Vagina (tissue), 2 donors: ENCODE results near the gene GJA1. TPM values are rescaled to one million over a fixed set of nuclear protein-coding genes. Genes with fewer than 3 reads are reported as not detected.

Experiments used
- DNase-seq, 2 donors: peaks; one replicate each; pipeline ENCODE4 v3.0.0-alpha.2; 2017; ENCODE audit errors: extremely low spot score in 2 of 2
- H3K27ac ChIP-seq: fragments of 200-600 bp; sonication (generic); one replicate; pipeline ENCODE4 v1.5.1; 2019
- H3K27me3 ChIP-seq: fragments of 200-600 bp; sonication (generic); one replicate; pipeline ENCODE4 v1.5.1; 2019
- H3K36me3 ChIP-seq, 2 donors: fragments of 200-600 bp; sonication (generic); one replicate each; pipeline ENCODE4 v1.5.1; 2017 to 2019
- H3K4me1 ChIP-seq: fragments of 200-600 bp; sonication (generic); one replicate; pipeline ENCODE4 v1.5.1; 2019
- H3K4me3 ChIP-seq, 2 donors: fragments of 200-600 bp; sonication (generic); 1 replicate in 1 of 2; 2 replicates in 1 of 2; pipeline ENCODE4 v1.5.1; 2016 to 2019
- H3K9me3 ChIP-seq: fragments of 200-600 bp; sonication (generic); one replicate; pipeline ENCODE4 v1.5.1; 2019
- CTCF ChIP-seq, 3 experiments: fragments of 450-650 bp in 2 of 3; fragments of 200-600 bp in 1 of 3; sonication (generic) in 1 of 3; IDR thresholded peaks; one replicate each; pipeline ENCODE4 v1.5.1; 2017 to 2019; ENCODE audit warnings: antibody characterized with exemption in 3 of 3, mild to moderate bottlenecking in 2 of 3, moderate library complexity in 2 of 3
- POLR2A ChIP-seq, 2 donors: fragments of 450-650 bp; IDR thresholded peaks; one replicate each; pipeline ENCODE4 v1.6.1; 2017; ENCODE audit warnings: antibody characterized with exemption in 2 of 2, mild to moderate bottlenecking in 2 of 2, moderate library complexity in 2 of 2
- POLR2AphosphoS5 ChIP-seq, 2 donors: sonication (generic); formaldehyde crosslinking; IDR thresholded peaks; one replicate each; pipeline ENCODE4 v1.9.0; 2017; ENCODE audit warnings: antibody characterized with exemption in 2 of 2, mild to moderate bottlenecking in 2 of 2, low read depth in 1 of 2; ENCODE audit not compliant: insufficient read depth in 1 of 2
- intact Hi-C: fragments of 100-400 bp; cut with DNase I; formaldehyde crosslinking; loops from one replicate; pipeline ENCODE4 v1.15.1; 2023
- total RNA-seq: library from RNA; depleted of rRNA; stranded (reverse); fragments of >200 nt; gene quantifications from one replicate; pipeline ENCODE4 v1.2.3, GENCODE V29; 2016

GJA1 gene
- total RNA-seq, 1 donor from 2014 or later, result 261 TPM

- Histone ChIP-seq H3K27me3 (no peaks in the 10 kb centered on the region), H3K9me3 (no peaks in the 10 kb centered on the region), H3K4me3 (no peak overlapping the region), H3K27ac (no peak overlapping the region), H3K36me3 (peaks cover 0 to 58% of the 10 kb centered on the region in 2 donors), H3K4me1 (peaks cover 40% of the 10 kb centered on the region)
- DNase-seq, result no peak
- no peak for TF ChIP-seq CTCF (IDR thresholded peaks at IDR 0.05)
- intact Hi-C loops, result no loop called here
Measured at GRCh38 chr6:121449331-121449730, 13.9 kb downstream of the GJA1 start.

GRCh38 chr6:121450242-121450641 is 14.8 kb downstream of the GJA1 start:
- no peaks in the 10 kb centered on the region for H3K9me3 ChIP-seq
- no peak overlapping the region for H3K4me3 ChIP-seq
- no peak for TF ChIP-seq CTCF (IDR thresholded peaks at IDR 0.05)
- intact Hi-C loops, result no loop called here
- H3K27me3 ChIP-seq, result no peaks in the 10 kb centered on the region
- no peak for DNase-seq
- no peak overlapping the region for H3K27ac ChIP-seq
- peaks cover 0 to 49% of the 10 kb centered on the region in 2 donors for H3K36me3 ChIP-seq
- H3K4me1 ChIP-seq, result peaks cover 30% of the 10 kb centered on the region

- Histone ChIP-seq H3K4me3 (no peak overlapping the region), H3K36me3 (peaks cover 0 to 41% of the 10 kb centered on the region in 2 donors), H3K27me3 (no peaks in the 10 kb centered on the region), H3K4me1 (peaks cover 20% of the 10 kb centered on the region), H3K27ac (no peak overlapping the region), H3K9me3 (no peaks in the 10 kb centered on the region)
- no peak for DNase-seq
- TF ChIP-seq POLR2A (IDR thresholded peaks at IDR 0.05) (no peak), CTCF (IDR thresholded peaks at IDR 0.05) (no peak), POLR2AphosphoS5 (IDR thresholded peaks at IDR 0.05; ENCODE audit: insufficient read depth in 1 of 2, low read depth in 1 of 2) (no peak)
- intact Hi-C loops, result no loop called here
Measured at GRCh38 chr6:121451250-121451649, 15.8 kb downstream of the GJA1 start.

GRCh38 chr6:121453191-121453590 is 17.7 kb downstream of the GJA1 start:
- no peak for DNase-seq
- Histone ChIP-seq H3K4me1 (peaks cover 1% of the 10 kb centered on the region), H3K27me3 (no peaks in the 10 kb centered on the region), H3K9me3 (no peaks in the 10 kb centered on the region), H3K4me3 (no peak overlapping the region), H3K27ac (no peak overlapping the region), H3K36me3 (peaks cover 0 to 22% of the 10 kb centered on the region in 2 donors)
- intact Hi-C loops, result no loop called here
- TF ChIP-seq CTCF (IDR thresholded peaks at IDR 0.05) (no peak), POLR2AphosphoS5 (IDR thresholded peaks at IDR 0.05; ENCODE audit: insufficient read depth in 1 of 2, low read depth in 1 of 2) (no peak), POLR2A (IDR thresholded peaks at IDR 0.05) (no peak)

GRCh38 chr6:121460170-121460569 is 24.7 kb downstream of the GJA1 start:
- H3K27me3 ChIP-seq, result no peaks in the 10 kb centered on the region
- H3K4me1 ChIP-seq, result no peaks in the 10 kb centered on the region
- DNase-seq, result no peak
- no peaks in the 10 kb centered on the region for H3K36me3 ChIP-seq
- intact Hi-C loops, result no loop called here
- no peak overlapping the region for H3K4me3 ChIP-seq
- H3K9me3 ChIP-seq, result no peaks in the 10 kb centered on the region
- no peak overlapping the region for H3K27ac ChIP-seq
- TF ChIP-seq POLR2AphosphoS5 (IDR thresholded peaks at IDR 0.05; ENCODE audit: insufficient read depth in 1 of 2, low read depth in 1 of 2), result no peak
- no peak for TF ChIP-seq POLR2A (IDR thresholded peaks at IDR 0.05)
- TF ChIP-seq CTCF (IDR thresholded peaks at IDR 0.05), result no peak
